K562 (cell line): Measurements from ENCODE around the gene ZFYVE28. TPM values are rescaled to one million over a fixed set of nuclear protein-coding genes. Genes with fewer than 3 reads are reported as not detected.

Experiments used
- BACH1 ChIP-seq: fragments of 200-800 bp; sonication (Bioruptor generic); IDR thresholded peaks from 2 replicates; pipeline ENCODE4 v1.6.1; 2016; ENCODE audit warnings: missing genetic modification characterization, missing compliant biosample characterization
- IFI16 ChIP-seq: fragments of 250-450 bp; sonication (Bioruptor Pico); IDR thresholded peaks from 2 replicates; pipeline ENCODE4 v2.1.2; 2022; ENCODE audit warnings: mild to moderate bottlenecking, inconsistent platforms
- L3MBTL2 ChIP-seq: fragments of 450-650 bp; IDR thresholded peaks from 2 replicates; pipeline ENCODE4 v1.6.1; 2016; ENCODE audit warnings: mild to moderate bottlenecking, moderate library complexity
- MNT ChIP-seq, 2 experiments: fragments of 450-650 bp; conservative IDR thresholded peaks; 2 replicates each; pipeline ENCODE4 v1.6.1; 2017; ENCODE audit warnings: mild to moderate bottlenecking in 2 of 2, moderate library complexity in 2 of 2
- MTA1 ChIP-seq: fragments of 450-650 bp; IDR thresholded peaks from 2 replicates; pipeline ENCODE4 v1.6.1; 2017; ENCODE audit warnings: borderline replicate concordance
- TRIM28 ChIP-seq: fragments of 450-650 bp; IDR thresholded peaks from 2 replicates; pipeline ENCODE4 v1.6.1; 2017
- ZNF12 ChIP-seq: sonication (generic); formaldehyde crosslinking; IDR thresholded peaks from 2 replicates; pipeline ENCODE4 v1.4.0; 2020; ENCODE audit warnings: mild to moderate bottlenecking, missing genetic modification reagents
- ZNF239 ChIP-seq: fragments of 250-450 bp; sonication (Bioruptor Pico); IDR thresholded peaks from 2 replicates; pipeline ENCODE4 v1.4.0; 2020; ENCODE audit warnings: mild to moderate bottlenecking
- polyA plus RNA-seq, 8 experiments: library from polyadenylated mRNA; depleted of rRNA in 4 of 8; stranded (reverse) in 5 of 8; unstranded in 3 of 8; fragments of >200 nt; fragmentation: Nextera tagmentation in 2 of 8; fragmentation: Illumina TruSeq in 1 of 8; extraction: Ambion mirVana in 2 of 8; extraction: Trizol in 1 of 8; gene quantifications; 2 replicates each; pipeline versions ENCODE4 v1.2.1 to v1.2.3, GENCODE V29; 2011 to 2014; ENCODE audit warnings: inconsistent platforms in 1 of 8, missing spikeins in 1 of 8
- total RNA-seq, 7 experiments: library from RNA; depleted of rRNA in 6 of 7; stranded (reverse); fragments of >200 nt in 6 of 7; fragmentation: Illumina TruSeq in 2 of 7; extraction: Trizol in 2 of 7; gene quantifications; 2 replicates each; pipeline versions ENCODE4 v1.2.1 to v1.2.3, GENCODE V29; 2011 to 2021; ENCODE audit warnings: low replicate concordance in 1 of 7
- TF ChIP-seq, protein P1 (sequence below): fragments of 450-650 bp; IDR thresholded peaks from 2 replicates; pipeline ENCODE4 v1.6.1; 2016; ENCODE audit warnings: mild to moderate bottlenecking, moderate library complexity

The ZFYVE28 gene
- total and polyA plus RNA-seq, 9 of the 15 experiments (the other 6 are each of a cell fraction or from before 2014, with no cell fraction given): 1.3 to 24.8 (median 8.9) TPM

DNA sequence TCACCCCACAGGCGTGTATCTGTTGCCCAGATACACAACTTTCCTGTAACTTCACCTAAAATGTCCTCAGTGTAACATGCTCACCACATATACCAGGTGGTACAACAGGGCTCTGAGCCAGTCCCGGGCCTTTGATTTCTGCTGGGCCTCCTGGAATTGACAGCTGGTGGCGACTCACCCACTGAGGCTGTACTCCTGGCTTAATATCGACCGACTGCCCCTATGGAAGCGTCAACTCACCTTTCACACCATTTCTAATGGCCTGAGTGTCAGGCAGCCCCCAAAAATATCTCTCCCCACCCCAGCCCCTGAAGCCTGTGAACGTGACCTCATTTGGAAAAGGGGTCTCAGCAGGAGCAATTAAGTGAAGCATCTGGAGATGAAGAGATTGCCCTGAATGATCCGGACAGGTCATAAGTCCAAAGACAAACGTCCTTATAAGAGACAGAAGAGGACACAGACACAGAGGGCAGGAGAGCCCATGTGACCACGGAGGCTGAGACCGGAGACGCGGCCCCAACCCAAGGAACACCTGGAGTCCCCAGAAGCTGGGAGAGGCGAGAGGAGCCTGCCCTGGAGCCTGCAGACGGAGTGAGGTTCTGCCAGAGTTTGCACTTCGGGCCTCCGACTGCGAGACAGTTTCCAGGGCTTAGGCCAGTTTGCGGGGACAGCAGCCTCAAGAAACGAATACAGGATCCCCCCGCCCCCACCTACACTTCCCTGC lies 144.0 kb downstream of the ZFYVE28 start (continued):
- TF ChIP-seq, protein P1, sequence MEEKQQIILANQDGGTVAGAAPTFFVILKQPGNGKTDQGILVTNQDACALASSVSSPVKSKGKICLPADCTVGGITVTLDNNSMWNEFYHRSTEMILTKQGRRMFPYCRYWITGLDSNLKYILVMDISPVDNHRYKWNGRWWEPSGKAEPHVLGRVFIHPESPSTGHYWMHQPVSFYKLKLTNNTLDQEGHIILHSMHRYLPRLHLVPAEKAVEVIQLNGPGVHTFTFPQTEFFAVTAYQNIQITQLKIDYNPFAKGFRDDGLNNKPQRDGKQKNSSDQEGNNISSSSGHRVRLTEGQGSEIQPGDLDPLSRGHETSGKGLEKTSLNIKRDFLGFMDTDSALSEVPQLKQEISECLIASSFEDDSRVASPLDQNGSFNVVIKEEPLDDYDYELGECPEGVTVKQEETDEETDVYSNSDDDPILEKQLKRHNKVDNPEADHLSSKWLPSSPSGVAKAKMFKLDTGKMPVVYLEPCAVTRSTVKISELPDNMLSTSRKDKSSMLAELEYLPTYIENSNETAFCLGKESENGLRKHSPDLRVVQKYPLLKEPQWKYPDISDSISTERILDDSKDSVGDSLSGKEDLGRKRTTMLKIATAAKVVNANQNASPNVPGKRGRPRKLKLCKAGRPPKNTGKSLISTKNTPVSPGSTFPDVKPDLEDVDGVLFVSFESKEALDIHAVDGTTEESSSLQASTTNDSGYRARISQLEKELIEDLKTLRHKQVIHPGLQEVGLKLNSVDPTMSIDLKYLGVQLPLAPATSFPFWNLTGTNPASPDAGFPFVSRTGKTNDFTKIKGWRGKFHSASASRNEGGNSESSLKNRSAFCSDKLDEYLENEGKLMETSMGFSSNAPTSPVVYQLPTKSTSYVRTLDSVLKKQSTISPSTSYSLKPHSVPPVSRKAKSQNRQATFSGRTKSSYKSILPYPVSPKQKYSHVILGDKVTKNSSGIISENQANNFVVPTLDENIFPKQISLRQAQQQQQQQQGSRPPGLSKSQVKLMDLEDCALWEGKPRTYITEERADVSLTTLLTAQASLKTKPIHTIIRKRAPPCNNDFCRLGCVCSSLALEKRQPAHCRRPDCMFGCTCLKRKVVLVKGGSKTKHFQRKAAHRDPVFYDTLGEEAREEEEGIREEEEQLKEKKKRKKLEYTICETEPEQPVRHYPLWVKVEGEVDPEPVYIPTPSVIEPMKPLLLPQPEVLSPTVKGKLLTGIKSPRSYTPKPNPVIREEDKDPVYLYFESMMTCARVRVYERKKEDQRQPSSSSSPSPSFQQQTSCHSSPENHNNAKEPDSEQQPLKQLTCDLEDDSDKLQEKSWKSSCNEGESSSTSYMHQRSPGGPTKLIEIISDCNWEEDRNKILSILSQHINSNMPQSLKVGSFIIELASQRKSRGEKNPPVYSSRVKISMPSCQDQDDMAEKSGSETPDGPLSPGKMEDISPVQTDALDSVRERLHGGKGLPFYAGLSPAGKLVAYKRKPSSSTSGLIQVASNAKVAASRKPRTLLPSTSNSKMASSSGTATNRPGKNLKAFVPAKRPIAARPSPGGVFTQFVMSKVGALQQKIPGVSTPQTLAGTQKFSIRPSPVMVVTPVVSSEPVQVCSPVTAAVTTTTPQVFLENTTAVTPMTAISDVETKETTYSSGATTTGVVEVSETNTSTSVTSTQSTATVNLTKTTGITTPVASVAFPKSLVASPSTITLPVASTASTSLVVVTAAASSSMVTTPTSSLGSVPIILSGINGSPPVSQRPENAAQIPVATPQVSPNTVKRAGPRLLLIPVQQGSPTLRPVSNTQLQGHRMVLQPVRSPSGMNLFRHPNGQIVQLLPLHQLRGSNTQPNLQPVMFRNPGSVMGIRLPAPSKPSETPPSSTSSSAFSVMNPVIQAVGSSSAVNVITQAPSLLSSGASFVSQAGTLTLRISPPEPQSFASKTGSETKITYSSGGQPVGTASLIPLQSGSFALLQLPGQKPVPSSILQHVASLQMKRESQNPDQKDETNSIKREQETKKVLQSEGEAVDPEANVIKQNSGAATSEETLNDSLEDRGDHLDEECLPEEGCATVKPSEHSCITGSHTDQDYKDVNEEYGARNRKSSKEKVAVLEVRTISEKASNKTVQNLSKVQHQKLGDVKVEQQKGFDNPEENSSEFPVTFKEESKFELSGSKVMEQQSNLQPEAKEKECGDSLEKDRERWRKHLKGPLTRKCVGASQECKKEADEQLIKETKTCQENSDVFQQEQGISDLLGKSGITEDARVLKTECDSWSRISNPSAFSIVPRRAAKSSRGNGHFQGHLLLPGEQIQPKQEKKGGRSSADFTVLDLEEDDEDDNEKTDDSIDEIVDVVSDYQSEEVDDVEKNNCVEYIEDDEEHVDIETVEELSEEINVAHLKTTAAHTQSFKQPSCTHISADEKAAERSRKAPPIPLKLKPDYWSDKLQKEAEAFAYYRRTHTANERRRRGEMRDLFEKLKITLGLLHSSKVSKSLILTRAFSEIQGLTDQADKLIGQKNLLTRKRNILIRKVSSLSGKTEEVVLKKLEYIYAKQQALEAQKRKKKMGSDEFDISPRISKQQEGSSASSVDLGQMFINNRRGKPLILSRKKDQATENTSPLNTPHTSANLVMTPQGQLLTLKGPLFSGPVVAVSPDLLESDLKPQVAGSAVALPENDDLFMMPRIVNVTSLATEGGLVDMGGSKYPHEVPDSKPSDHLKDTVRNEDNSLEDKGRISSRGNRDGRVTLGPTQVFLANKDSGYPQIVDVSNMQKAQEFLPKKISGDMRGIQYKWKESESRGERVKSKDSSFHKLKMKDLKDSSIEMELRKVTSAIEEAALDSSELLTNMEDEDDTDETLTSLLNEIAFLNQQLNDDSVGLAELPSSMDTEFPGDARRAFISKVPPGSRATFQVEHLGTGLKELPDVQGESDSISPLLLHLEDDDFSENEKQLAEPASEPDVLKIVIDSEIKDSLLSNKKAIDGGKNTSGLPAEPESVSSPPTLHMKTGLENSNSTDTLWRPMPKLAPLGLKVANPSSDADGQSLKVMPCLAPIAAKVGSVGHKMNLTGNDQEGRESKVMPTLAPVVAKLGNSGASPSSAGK: 0 out of 2 replicates have a peak, but pooled peaks have one; percentile 5
- 0 out of 2 replicates have a peak, but pooled peaks have one; percentile 2 for TF ChIP-seq L3MBTL2
- no peak for TF ChIP-seq TRIM28
- TF ChIP-seq ZNF12 (CRISPR knock-in tag): no peak
- peak in 1 of 2 experiments; percentile 2; a peak in 1 of 4 replicates for TF ChIP-seq MNT (conservative IDR thresholded peaks at IDR 0.05)
- no peak for TF ChIP-seq BACH1 (tag)
- TF ChIP-seq ZNF239 (CRISPR knock-in tag): no peak
- no peak for TF ChIP-seq MTA1
- TF ChIP-seq IFI16 (CRISPR knock-in tag): no peak
